HG02840 (cell line): ENCODE measurements around the gene OR7G2.

Experiments used
- ATAC-seq: cut with Tn5 transposase; IDR thresholded peaks from one replicate; pipeline ENCODE4 v1.9.1; 2021; ENCODE audit warnings: mild to moderate bottlenecking, moderate library complexity, moderate number of reproducible peaks; ENCODE audit not compliant: unreplicated experiment, low FRiP score

The OR7G2 gene

DNA sequence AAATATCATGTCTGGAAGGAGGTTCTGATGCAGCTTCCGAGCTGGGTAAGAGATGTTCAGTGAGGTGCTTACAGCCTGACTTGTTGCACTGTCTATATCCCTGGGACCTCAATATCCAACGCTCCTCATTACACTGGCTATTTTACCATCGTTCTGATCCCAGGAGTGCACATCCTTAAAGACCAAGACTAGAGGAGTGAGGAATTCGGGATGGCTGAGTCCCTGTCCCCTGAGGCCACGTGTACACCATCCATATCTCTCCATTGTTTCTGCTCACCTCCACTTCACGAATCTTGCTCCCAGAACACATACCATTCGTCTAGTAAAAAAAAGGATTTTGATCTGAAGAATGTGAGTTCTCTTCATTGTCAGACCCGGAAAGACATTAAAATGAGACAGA is at the start of gene OR7G2:
TSS of gene OR7G2 (minus strand) at position 101 of the 400 bp plus-strand sequence. CDS start 4,232 bp downstream, outside the sequence.
- ATAC-seq: no peak

DNA sequence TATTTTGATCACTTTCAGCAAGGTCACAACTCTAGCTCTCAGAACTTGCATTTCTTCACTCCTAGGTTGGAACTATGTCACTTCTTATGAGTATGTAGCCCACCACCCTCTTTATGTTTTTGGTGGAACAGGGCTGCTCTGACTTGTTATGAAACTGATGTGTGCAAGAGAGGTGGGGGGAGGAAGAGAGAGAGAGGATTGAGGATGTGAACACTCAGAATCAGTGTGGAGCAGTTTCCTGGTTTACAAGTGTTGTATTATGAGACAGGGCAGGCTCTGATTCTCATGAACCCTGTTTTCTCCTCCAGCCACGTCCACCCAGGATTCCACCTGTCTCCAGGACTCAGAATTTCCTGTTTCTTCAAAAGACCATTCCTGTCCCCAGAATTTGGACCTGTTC is 49.0 kb upstream of the OR7G2 start:
- no peak for ATAC-seq

DNA sequence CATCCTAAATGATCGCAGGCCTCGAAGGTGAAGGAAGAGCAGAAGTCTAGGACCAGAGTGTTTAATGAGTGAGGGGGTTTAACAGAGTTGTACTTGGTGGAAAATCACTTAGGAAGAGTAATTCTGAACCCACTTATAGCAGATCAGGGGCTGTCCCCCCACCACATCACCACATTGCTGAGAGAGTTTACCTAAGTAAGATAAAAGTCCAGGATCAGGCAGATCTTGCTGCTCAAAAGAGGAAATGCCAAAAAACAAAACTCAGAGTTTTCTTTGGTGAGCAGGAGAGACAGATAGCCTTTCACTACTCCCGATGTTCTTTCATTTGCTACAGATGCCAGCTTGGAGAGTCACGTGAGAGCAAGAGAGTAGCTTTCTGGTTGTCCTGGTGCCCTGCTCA is 48.3 kb upstream of the OR7G2 start:
- no peak for ATAC-seq

DNA sequence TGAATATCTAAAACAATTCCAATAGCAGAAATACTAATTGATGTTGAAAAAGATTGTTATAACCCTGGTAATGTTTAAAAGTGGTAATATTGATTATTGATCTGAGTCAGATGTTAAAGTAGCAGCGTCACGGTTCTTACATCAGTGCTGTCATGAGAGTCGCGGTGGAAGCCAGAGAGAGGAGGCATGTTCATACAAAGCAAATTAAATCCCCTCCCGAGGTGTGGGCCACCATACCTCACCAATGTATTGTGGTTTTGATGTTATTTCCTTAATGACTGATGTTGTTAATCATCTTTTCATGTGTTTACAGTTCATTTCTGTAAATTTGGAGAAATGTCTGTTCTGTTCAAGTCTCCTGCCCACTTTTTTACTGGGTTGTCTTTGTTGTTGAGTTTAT is 44.1 kb upstream of the OR7G2 start:
- ATAC-seq: no peak

DNA sequence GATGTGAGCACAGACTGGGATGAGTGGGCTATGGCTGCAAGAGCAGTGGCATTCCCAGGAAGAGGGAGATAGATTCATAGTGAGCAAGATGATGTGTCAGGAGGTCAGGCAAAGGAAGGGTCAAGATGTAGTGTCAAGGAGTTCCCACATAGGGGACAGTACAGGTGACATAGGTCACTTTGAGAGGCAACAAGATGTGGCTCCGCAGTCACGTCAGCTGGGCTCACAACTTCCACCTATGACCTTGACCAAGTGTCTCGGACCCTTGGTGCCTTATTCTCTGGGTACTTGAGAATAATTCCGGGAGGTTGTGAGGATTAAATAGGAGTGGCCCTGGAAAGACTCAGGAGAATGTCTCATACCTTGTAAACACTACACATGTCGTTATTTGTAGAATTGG is 43.4 kb upstream of the OR7G2 start:
- no peak for ATAC-seq

DNA sequence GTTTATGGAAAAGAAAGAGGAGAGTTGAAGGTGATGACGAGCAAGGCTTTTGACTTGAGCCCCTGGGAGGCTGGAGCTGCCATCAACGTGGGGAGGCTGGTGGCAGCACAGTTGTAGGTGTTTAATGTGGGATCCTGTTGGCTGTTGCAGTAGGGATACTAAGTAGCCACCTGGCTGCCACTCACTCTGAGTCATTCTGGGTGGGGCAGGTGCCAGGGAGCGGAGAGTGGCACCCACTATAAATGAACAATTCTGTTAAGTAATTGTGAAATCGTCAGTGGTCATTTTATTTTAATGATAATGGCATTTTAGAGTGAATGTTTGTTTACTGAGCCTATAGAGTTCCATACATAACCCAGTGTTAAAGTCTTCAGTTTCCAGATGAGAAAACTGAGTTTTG is 42.7 kb upstream of the OR7G2 start:
- ATAC-seq: no peak

DNA sequence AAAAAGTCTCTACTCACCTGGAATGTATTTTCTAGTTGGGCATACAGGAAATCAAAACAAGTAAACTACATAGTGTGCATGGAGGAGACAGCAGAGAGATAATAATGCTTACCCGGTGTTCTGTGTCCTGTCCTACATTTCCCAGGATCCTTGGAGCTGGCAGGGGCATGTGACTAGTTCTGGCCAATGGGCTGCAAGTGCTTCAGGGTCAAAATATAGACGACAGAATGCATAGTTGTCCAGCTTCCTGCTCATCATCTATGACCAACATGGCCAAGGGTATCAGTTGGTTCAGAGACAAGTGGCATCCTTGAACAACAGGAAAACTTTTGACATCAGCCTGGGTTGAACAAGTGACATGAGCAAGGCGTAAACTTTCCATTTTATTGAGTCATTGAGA is 41.4 kb upstream of the OR7G2 start:
- ATAC-seq: no peak

DNA sequence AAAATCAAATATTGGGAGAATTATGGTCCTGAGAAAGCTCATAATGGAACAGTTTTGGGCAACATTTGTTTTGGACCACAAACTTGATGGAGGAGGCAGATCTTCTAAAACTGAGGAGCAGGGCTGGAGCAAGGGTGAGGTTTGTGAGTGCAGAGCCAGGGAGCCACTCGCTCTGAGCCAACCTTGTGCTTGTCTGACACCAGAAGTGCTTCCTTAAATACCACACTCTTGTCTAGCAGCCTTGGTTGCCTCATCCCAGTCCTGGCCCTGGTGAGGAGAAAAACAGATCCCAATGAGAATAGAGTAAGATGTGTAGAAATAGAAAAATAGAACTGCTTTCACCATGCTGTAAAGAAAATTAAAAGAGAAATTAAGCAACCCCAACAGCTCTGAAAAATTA is 39.6 kb upstream of the OR7G2 start:
- no peak for ATAC-seq

DNA sequence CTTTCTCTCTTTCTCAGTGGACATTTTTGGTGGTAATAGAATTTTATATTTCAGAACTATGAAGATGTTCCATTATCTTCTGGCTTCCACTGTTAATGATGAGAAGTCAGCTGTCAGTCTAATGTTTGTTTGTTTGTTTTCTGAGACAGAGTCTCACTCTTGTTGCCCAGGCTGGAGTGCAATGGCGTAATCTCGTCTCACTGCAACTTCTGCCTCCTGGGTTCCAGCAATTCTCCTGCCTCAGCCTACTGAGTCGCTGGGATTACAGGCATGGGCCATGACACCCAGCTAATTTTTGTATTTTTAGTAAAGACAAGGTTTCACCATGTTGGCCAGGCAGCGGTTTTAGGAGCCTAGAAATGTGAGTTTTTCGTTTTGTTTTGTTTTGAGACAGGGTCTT is 37.6 kb upstream of the OR7G2 start:
- no peak for ATAC-seq

DNA sequence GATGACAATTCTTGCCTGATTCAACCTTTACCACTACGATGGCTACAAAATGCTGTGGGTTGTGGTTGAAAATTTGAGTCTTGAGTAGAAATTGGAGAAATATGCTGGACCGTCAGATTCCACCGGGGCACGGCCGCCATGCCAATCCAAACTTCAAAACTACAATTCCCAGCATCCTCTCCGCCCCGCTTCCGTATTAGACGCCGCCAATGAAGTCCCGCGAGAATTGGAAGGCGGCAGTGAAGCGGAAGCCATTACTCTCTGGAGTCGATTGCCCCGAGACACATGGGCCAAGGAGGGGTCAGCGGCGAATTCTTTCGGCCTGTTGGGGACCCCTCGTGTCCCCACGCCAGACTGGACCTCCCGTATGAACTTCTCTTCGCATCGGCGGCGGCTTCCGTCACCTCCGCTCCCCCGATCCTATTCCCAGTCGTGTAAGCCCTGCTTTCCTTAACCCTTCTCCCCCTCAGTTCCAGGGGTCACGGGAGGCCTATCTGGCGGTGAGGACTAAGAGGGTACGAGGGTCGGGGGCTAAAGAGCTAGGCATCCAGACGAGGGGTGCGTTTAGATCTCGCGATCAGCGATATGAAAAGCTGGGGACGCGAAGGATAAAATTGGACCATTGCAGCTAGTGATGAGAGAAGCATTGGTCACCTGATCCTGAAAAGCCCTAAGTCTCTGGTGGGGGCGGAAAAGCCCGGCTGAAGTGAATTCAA is 33.0 kb upstream of the OR7G2 start, which contains the start of gene ZNF317:
TSS of gene ZNF317 (plus strand) at position 239 of the 716 bp plus-strand sequence. CDS start 15,620 bp downstream, outside the sequence.
- ATAC-seq: peak; percentile 82

DNA sequence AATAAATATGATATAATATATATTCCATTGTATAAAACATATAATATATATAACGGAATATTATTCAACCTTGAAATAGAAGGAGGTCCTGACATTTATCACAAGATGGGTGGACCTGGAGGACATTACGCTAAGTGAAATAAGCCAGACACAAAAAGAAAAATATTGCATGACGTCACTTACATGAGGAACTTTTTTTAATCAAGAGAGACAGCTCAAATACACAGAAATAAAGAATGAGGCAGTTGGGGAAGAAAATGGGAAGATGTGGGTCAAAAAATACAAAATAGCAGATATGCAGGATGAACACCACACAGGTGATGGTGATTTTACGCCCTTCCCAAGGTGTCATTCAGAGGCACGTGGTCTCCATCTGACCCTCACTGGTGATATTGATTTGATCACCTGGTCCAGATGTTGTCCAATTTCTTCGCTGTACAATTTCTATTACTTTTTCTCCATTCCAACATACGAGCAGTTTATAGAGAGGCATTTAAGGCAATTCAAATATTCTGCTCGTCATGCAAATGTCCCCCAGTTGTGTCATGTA is 32.4 kb upstream of the OR7G2 start:
- peak; percentile 8 for ATAC-seq

DNA sequence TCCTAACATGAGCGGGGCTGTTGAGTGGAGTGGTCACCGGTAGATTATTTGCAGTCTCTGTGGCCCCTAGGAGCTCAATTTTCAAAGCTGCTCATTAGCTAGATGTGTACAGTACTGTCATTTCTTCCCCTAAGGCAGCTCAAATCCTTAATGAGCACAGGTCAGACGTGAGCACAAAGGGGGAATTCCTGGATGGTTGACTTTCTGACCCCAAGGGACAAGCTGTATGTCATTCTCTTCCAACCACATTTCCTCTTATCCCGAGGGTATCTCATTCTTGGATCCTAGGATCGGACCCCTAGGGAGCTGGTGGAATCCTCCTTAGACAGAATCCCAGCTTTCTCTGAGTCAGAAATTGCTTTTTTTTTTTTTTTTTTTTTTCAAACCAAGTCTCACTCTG is 25.1 kb upstream of the OR7G2 start:
- no peak for ATAC-seq

DNA sequence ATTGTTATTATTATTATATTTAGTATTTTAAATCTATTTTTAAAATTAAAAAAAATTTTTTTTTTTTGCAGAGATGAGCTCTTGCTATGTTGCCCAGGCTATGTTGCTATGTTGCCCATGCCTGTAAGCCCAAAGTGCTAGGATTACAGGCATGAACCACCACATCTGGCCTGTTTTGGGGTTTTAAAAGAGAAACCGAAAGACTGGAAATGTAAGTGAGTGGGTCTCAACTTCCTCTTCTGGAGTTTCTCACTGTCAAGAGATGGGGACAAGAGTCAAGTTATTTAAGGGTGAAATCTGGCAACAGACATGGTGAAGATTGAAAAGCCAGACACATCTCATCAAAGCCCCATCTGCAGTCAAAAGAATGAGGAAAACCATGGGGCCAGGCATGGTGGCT is 23.7 kb upstream of the OR7G2 start:
- no peak for ATAC-seq

DNA sequence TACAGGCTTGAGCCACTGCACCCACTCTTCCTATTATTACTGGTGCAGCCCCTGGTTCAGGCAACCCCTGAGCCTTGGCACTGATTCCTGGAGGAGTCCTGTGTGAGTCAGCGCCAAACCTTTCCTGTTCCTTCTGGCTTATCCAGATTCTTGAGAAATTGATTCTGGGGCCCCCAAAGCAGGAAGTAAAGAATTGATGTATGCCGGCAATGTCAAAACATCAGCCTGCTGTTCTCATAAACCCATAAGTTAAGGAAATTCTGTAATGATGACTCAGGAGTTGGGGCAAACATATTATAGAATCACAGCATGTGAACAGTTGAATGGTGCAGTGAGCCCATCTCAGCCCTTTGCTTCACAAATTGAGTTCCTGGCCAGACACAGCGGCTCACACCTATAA is 20.9 kb upstream of the OR7G2 start:
- no peak for ATAC-seq

DNA sequence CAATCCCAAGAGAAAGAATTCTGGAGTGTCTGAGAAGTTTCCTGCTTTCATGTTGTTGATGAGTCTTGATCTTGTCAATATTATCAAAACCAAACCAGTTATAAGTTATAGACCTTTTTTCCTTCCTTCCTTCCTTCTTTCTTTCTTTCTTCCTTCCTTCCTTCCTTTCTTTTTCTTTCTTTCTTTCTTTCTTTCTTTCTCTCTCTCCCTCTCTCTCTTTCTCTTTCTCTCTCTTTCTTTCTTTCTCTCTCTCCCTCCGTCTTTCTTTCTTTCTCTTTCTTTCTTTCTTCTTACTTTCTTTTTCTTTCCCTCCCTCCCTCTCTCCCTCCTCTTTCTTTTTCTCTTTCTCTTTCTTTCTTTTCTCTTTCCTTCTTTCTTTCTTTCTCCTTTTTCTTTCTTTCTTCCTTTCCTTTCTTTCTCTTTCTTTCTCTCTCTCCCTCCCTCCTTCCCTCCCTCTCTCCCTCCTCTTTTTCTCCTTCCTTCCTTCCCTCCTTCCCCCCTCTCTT is 19.7 kb upstream of the OR7G2 start, which contains the start of gene OR7G3:
TSS of gene OR7G3 (minus strand) at position 51 of the 506 bp plus-strand sequence. CDS start at position 51, 0 bp downstream.
- no peak for ATAC-seq

DNA sequence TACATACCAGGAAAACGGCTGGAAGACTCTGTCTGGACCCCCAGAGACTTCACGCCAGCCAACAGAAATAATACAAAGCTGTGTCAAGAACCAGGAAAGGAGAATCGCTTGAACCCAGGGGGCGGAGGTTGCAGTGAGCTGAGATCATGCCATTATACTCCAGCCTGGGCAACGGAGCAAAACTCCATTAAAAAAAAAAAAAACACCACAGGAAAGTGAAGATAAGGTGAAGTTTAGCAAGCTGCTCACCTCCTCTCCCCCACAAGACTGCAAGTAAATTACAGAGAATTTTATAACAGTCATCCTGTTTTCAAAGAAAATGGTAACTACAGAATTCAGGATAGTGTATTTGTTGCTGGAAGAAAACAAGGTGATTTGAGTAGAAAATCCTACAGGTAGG is 9.3 kb upstream of the OR7G2 start:
- no peak for ATAC-seq

DNA sequence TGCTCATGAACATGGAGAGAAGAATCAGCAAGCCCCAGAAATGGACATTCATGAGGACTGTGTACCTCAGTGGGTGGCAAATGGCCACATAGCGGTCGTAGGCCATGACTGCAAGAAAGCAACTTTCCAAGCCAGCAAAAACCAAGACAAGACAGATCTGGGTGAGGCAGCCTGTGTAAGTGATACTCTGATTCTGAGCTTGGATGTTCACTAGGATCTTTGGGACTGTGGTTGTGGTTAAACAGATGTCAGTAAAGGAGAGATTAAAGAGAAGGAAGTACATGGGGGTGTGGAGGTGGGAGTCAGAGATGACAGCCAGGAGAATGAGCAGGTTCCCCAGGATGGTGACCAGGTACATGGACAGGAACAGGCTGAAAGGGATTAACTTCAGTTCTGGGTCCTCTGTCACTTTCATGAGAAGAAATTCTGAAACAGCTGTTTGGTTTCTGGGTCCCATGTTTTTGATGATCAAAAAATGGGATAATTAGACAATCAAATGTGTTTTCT is 8.1 kb upstream of the OR7G2 start, which contains the start of gene OR7G1:
TSS of gene OR7G1 (minus strand) at position 457 of the 507 bp plus-strand sequence. CDS start at position 457, 0 bp downstream.
- ATAC-seq: no peak

DNA sequence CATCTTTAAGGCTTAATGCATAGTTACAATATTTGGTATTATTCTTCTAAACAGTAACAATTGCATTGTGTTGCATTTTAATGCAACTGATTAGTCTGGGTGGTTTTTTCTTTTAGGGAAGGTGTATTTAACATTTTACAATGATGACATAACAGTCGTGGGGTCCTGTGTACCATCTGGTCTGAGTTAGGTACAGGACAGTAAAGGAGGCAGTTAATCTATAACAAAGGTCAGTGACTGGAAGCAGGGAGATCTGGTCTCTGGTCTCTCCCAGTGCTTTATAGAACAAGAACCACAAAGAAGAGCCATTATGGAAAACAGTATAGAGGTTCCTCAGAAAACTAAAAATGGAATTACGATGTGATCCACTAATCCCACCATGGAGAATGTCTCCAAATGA is 2.7 kb upstream of the OR7G2 start:
- ATAC-seq: no peak

DNA sequence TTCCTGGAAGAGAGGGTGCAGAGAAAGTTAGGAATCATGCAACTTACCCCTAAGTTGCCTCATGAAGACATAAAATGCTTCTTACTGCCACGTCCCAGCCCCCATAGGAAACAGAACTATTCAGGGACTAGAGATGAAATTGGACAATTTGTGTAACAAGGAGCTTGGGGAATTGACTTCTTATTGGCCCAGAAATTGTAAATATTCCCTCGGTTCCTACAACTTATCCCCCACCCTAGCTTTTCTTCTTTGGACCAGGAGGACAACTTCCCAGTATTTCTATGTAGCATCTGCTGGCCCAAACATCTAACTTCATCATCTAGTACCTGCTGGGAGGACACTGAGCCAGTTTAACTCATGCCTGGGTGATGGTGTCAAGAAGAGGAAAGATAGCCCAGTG is 20.5 kb downstream of the OR7G2 start, which contains the start of gene OR1M1:
TSS of gene OR1M1 (plus strand) at position 301 of the 400 bp plus-strand sequence. CDS start 6,184 bp downstream, outside the sequence.
- no peak for ATAC-seq

DNA sequence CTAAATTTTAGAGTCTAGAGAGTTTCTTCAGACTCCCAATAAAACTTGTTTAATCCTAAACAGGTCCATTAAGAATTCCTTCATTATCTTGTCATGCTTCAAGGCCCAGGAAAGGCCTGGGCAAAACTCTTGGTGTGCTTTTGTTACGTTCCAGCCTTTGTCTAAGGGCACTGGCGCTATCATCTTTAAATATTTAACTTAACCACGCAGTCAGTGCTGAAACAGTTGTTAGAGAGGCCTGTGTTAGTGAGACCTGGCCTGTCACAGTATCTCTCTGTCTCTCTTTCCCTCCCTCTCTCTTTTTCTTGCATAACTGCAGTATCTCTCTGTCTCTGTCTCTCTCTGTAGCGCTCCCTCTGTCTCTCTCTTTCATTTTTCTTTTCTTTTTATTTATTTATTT is 28.6 kb downstream of the OR7G2 start:
- no peak for ATAC-seq

DNA sequence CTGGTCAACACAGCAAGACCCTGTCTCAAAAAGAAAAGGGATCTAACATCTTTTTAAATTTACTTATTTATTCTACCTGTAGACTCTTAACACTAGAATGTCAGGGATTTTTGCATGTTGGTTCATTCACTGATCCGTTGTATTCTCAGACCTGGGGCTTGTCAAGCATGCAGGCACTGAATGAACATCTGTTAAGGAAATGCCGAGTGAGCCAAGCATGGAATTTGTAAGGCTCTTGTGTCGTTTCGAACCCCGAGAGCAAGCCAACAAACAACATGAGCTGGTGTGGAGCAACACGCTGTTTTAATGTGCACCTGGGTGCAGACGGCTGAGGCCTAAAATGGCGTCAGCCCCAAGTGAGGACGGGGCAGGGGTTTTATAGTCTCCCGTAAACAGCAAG is 30.4 kb downstream of the OR7G2 start:
- ATAC-seq: no peak
